Measurements from ENCODE around the gene MRPL12. TPM values are rescaled to one million over a fixed set of nuclear protein-coding genes. Genes with fewer than 3 reads are reported as not detected.
A peak's percentile ranks its signal among the peaks of the same experiment; 100 is the strongest.

MRPL12 gene
- total RNA-seq, 1 experiment from 2014 or later = 260 TPM

GRCh38 chr17:81700353-81701287 lies 2.5 kb upstream of the MRPL12 start:
- POLR2A ChIA-PET = interaction anchor here (3.5 kb wide), 1 partner anchor 17 kb away, joined by 33 read pairs; the partner anchor contains the start of genes ARL16 and HGS
- intact Hi-C loops (cut with micrococcal nuclease) = no loop called here

More at GRCh38 chr17:81700353-81701287, 2.5 kb upstream of the MRPL12 start:
- no TSS peak for BruUV-seq (replicated peaks)
- no peaks in the 10 kb centered on the region for H3K27me3 ChIP-seq (ENCODE audit: insufficient read depth, low read length)
- H3K4me2 ChIP-seq (ENCODE audit: low read length) = peak overlapping the region; percentile 89; the same call in 1 of the 2 replicates
- ChIA-PET CTCF (interaction anchor here (1.0 kb wide), 1 partner anchor 33 kb away, joined by 3 read pairs; no protein-coding TSS in a partner anchor), RAD21 (ENCODE audit: low non-redundant PET in 1 of 2, low total read pairs in 2 of 2, uncharacterized antibody in 2 of 2, unreplicated experiment in 2 of 2) (no interaction called here)
- H3K4me3 ChIP-seq (replicated peaks in 1 of 2; ENCODE audit: low read depth in 1 of 2, low read length in 2 of 2) = peak overlapping the region in 1 of 2 experiments; percentile 68; a peak in 1 of 4 replicates
- H3K9me2 ChIP-seq (ENCODE audit: insufficient read depth) = no peaks in the 10 kb centered on the region
- H3K9me3 ChIP-seq (ENCODE audit: control insufficient read depth in 1 of 2, insufficient read depth in 1 of 2, low read depth in 1 of 2, low read length in 2 of 2) = no peaks in the 10 kb centered on the region
- DNase-seq (ENCODE audit: low read depth, low spot score) (no peak), ATAC-seq (no peak)
- no peak overlapping the region for H2AFZ ChIP-seq (ENCODE audit: low read depth, low read length, poor library complexity, severe bottlenecking)
- H3K36me3 ChIP-seq (ENCODE audit: control insufficient read depth in 1 of 2, insufficient read depth in 2 of 2, low read length in 2 of 2) = peaks cover 24 to 60% of the 10 kb centered on the region in 2 experiments
- peak overlapping the region; percentile 98; the same call in 1 of the 2 replicates for H3K27ac ChIP-seq (ENCODE audit: low read depth, low read length)
- peaks cover 93% of the 10 kb centered on the region for H3K79me2 ChIP-seq (ENCODE audit: insufficient read depth, low read length)
- H3K4me1 ChIP-seq (ENCODE audit: control insufficient read depth in 1 of 2, insufficient read depth in 2 of 2, low read length in 2 of 2) = peaks cover 13 to 27% of the 10 kb centered on the region in 2 experiments
- H3K9ac ChIP-seq (ENCODE audit: low read length) = peak overlapping the region; percentile 95; the same call in 1 of the 2 replicates
- H4K20me1 ChIP-seq (ENCODE audit: insufficient read depth) = no peaks in the 10 kb centered on the region; the same call in 1 of the 2 replicates
- TF ChIP-seq POLR2AphosphoS5 (IDR thresholded peaks at IDR 0.05; ENCODE audit: low read depth, low read length) (no peak; the same call in none of the 2 replicates), CTCF (IDR thresholded peaks at IDR 0.05 in 2 of 3, conservative IDR thresholded peaks at IDR 0.05 in 1 of 3; ENCODE audit: borderline replicate concordance in 1 of 3, insufficient read depth in 1 of 3, low read depth in 2 of 3, low read length in 2 of 3) (no peak)

All from HCT116 (cell line).